NCI-H1694 treated with DMSO at 0.1 percent for 48 hours (cell line): ENCODE measurements around the gene PARP9.

Experiments
- DNase-seq: peaks from one replicate; lab custom pipeline; 2025; lab: John Stamatoyannopoulos, UW

Gene PARP9

GRCh38 chr3:122484985-122485384 is 79.1 kb downstream of the PARP9 start:
- no peak for DNase-seq

GRCh38 chr3:122481390-122481789 is 82.7 kb downstream of the PARP9 start:
- no peak for DNase-seq
